HT-29 (cell line): Measurements from ENCODE around the gene SERPINA5. TPM values are rescaled to one million over a fixed set of nuclear protein-coding genes. Genes with fewer than 3 reads are reported as not detected.

ENCODE experiments used
- DNase-seq: peaks from one replicate; pipeline ENCODE4 v3.0.0-alpha.2; 2015; ENCODE audit warnings: low spot score
- total RNA-seq: library from RNA; depleted of rRNA; stranded (reverse); fragments of >200 nt; shearing (Covaris generic); gene quantifications from 2 replicates; pipeline ENCODE4 v1.2.3, GENCODE V29; 2014; rRNA removed

The SERPINA5 gene, protein sequence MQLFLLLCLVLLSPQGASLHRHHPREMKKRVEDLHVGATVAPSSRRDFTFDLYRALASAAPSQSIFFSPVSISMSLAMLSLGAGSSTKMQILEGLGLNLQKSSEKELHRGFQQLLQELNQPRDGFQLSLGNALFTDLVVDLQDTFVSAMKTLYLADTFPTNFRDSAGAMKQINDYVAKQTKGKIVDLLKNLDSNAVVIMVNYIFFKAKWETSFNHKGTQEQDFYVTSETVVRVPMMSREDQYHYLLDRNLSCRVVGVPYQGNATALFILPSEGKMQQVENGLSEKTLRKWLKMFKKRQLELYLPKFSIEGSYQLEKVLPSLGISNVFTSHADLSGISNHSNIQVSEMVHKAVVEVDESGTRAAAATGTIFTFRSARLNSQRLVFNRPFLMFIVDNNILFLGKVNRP
- 4.9 and 7.9 TPM in 2 replicates for total RNA-seq

DNA sequence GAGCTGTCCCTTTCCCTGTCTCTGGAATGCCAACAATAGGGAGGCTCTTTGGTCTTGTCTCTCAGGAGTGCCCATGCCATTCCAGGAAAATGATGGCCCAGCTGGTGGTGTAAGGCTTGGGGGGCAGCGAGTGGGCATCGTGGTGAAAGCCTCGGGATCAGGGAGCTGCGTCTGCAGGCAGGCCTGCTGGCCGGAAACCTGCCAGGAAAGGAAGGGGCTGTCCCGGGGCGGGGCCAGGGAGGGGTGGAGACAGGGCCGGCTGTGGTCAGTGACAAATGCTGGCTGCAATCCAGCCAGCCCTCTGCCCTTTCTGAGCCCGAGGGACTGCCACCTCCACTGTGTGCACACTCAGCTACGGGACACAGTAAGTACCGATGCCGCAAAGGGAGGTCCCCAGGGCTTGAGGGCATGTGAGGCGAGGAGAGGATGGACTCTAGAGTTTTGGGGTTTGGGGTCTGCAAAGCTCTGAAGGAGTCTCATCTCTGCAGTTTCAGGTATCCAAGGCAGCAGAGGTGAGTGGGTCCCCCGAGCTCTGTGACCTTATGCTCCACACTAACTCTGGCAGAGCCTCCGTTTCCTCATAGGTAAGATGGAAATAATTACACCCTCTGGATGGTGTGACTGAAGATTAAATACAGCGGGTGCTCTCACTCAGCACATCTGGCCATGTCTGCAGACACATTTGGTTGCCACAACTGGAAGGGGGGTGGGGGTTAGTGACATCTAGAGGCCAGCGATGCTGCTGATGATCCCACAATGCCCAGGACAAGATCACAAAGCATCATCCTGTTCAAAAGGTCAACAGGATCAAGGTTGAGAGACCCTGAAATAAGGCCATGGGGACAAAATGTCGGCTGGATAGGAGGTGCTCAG is at the start of gene SERPINA5:
Gene SERPINA5 (plus strand): TSS at position 300 of the 873 bp plus-strand sequence. CDS start 5,937 bp downstream, outside the sequence.
- peak; percentile 76 for DNase-seq

DNA sequence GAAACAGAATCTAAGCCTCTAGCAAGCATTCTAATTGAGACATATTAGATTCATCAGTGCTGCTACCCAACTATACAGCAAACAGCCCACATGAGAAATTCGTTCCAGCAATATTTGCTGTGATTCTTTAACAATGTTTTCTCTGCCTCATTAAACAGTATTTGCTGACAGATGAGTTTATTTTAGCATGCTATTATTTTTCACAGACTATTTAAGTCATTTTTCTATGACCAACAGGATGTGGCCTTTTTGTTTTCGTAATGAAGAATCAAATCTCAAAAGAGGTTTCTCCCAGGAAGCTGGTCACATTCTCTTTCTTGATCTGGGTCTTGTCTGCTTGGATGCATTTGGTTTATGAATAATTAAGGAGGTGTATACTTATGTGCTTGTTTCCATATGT is 48.8 kb upstream of the SERPINA5 start:
- no peak for DNase-seq

DNA sequence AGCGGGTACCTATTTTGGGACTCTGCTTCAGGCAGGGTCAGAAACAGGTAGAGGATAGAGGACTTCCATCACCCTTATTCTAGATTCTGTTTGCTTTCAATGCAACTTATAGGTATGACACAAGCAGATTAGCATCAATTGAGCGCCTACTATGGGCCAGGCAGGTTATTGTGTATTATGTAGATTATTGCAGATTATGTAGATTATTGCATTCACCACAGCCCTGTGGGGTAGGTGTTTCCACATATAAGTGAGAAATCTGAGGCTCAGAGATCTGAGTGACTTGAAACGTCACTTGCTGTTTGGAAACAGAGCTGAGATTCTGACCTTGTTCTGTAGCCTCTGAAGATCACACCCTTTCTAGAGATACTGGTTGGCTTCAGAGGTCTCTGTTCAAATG is 45.7 kb upstream of the SERPINA5 start:
- DNase-seq, result no peak

DNA sequence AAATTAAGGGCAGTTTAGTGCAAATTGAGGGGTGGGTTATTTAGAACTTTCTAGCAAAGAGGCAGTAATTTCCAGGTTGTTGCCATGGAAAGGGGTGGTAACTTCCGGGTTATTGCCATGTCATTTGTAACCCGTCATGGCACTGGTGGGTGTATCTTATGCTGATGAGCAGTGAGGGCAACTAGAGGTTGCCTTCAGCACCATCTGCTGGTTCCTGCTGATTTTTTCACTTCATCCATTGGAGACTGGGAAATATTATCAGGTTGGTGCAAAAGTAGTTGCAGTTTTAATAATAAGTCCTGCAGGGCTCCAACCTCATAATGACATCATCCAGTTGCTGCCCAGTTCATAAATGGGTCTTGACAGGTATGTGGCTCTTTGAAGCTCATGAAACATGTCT is 44.4 kb upstream of the SERPINA5 start:
- DNase-seq, result peak; percentile 51

DNA sequence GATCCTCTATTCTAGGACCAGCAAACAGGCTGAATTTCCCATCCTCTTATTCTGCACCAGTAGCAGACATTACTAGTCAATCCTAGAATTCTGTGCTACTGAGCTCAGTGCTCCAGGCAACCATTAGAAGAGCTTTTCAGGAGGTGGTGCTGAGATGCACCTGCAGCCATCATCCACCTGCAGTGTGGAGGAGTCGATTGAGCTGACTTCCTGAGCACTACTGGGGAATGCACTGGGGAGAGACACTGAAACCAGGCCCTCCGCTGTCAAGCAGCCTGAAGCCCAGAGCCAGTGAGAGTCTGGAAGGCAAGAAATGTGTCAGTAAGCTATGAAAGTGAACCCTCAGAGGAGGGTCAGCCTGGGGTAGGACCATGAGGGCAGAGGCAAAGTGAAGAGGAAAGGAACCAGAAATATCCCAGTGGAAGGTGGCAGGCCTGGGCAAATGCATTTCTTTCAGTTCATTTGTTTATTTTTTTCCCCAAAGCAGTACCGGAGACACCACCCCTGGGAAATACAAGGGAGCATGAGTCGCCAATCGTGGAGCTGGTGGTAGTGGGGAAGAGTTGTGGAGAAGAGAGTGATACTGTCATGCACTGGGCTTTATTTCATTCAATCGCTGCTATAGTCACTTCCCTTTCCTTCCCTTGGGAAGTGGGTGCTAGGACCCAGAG is 43.0 kb upstream of the SERPINA5 start:
- no peak for DNase-seq

DNA sequence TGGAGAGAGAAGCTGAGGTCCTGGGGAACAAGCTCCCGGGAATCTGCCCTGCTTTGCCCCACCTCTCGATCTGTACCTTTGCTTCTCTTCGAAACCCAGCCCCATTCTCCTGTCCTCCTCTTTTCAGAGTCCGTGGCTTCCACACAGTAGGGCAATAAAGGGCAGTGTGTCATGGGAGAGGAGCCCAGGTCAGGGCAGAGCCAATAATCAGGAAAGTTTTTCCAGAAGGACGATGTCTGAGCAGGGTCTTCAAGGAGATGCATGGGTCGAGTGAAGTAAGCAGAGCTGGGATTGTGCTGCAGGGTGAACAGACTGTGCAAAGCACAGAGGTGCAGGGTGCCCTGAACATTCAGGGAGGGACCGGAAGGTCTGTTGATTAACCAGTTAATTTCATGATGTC is 42.0 kb upstream of the SERPINA5 start:
- no peak for DNase-seq

DNA sequence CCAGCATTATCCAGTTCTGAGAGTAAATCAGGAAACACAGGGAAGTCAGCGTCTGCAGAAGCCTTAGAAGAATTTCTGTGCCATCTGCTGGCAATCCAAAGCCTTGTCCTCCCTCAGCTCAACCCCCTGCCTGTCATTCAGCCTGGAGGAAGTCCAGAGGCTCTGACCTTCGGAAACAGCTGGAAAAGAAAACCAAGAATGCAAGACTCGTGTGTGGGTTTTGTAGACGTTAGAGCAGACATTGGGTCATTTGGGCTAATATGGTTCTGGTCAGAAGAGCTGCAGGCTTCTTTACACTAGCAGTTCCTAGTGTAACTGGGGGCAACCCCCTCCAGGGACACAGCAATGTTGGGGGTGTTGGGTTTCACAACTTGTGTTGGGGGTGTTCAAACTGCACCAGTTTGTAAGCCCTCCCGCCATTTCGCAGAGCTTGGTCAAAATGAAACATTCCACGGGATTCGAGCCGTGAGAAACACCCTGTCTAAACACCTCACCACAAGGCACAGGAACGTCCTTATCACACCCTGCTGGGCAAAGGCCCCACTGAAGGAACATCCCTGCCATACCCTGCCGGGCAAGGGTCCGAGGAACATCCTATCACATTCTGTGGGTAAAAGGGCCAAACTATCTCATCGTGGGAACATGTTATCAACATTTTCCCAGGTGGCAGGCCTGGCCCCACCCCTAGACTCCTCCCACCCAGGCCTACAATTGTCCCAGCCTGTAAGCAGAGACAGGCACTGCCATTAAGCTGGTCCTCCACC is 41.0 kb upstream of the SERPINA5 start:
- DNase-seq, result no peak

DNA sequence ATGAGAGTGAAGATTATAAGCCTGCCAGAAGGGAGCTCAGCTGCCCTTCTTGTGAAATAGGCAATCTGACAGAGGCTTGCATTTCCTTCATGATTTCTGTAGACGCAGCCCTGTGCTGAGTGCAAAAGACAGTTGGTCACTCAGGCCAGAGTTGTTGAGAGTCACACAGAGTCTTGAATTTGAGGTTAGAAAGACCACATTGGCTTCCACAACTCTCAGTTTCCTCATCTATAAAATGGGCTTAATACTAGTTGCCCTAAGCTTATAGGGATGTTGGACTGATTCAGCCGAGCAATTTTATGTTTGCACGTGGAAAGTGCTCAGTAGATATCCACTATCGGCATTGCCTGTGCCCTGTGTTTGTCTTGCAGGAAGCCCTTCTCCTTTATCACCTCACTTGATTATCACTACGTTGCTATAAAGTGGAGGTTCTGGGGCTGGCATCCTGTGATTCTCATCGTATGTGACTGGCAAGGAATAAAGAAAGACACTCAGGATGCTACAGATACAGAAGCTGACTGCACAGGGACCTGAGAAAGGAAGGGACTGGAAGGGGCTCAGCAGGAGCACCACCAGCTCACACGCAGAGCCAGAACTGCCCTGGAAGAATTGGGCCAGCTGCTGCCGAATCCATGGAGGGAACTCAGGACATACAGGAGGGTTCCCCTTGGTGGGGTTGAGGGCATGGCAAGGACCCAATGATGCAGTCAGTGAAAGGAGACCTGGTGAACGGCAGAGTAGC is 39.8 kb upstream of the SERPINA5 start:
- no peak for DNase-seq

DNA sequence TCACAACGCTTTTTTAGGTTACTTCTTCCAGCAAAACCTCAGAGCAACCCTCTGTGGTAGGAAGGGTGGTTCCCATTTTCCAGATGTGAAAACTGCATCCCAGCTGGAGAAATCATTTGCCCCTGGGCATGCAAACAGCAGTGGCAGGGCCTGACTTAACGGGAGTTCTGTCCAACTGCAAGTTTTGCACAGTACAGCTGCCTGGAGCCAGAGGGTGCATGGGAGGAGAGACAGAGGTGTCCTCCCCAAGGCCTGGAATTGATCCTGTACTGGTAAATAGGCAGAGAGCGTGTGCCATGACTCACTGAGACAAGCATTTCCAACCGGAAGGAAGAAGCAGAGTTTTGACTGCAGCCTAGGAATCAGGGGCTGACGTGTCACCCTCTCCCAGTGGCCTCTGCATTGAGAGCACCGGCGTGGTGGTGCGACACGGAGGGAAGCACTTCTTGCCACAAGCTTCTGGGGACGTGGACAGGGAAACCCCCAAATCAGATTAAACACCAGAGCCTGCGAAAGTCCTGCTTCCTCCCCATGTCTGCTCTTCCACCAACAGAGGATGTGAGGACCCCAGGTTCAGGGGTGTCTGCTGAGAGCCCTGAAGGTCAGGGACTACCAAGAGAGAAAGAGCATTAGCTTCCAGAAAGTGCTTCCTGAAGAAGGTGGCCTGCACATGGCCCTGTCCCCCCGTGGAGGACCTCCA is 39.0 kb upstream of the SERPINA5 start:
- DNase-seq, result no peak

DNA sequence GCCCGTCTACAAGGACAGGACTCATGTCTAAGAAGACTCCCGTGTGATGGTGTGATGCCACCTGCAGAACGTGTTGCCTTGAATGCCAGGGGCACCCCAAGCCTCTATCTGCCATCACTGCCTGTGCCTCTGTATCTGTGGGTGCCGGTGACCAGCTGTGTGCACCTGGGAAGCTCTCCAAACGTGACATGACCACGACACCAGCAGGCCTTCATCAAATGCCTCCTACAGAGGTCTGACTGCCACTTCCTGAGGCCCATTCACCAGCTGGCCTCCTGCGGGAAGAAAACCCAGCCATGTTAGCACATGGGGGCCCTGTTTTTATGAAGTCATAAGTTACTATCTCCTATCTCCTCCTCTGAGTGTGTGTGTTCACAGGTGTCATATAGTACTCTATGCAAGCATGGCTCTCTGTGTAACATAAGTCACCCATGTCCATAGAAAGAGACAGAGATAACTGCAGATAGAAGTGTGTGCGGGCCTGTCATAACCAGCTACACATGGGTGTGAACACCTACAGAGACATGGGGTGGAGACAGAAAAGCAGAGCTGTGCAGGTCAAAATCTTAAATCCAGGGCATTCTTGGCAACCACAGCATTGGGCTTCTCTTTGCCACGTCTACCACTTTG is 38.3 kb upstream of the SERPINA5 start:
- no peak for DNase-seq

DNA sequence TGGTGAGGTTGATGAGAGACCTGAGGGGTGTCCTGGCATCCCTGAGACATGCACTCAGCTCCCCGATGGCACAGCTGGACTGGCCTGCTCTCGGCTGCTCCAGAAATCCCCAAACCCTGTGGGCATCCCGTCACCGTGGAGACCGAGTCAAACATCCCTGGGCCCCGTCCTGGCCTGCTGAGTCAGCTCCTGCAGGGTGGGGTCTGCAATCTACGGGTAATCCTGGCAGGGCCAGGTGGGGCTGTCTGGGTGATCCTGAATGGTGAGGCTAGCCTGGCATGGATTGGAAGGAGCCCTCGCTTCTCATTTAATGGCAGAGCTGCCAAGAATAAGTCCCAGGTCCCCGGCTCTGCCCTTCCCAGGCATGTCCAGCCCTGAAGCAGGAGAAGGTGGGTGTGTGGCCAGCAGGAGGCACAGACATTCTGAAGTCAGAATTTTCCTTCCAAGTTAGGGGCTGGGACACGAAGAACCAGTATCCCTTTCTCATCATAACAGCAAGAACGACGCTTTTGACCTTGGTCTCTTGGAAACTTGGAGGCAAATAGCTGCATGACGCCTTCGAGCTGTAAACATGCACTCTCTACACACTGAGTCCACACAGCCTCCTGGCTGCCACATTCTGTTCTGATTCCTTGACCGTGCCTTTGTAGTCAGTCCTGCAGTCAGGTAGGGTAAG is 37.6 kb upstream of the SERPINA5 start:
- no peak for DNase-seq

DNA sequence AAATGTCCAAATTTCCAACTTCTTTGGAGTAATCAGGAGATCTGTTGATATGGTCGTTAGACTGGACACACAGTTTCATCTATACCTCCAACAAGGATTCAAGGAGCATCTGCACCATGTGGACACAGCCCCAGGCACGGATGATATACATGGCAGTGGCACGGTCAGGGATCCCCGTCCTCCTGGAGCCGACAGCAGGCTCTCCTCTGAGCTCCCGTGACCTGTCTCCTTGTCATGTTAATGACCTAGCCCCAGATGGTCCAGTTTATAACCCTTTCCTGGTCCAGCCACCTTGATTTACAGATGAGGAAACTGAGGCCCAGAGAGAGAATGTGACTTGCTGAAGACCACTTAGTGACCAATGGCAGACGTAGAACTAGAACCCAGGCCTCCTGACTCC is 36.5 kb upstream of the SERPINA5 start:
- DNase-seq, result no peak

DNA sequence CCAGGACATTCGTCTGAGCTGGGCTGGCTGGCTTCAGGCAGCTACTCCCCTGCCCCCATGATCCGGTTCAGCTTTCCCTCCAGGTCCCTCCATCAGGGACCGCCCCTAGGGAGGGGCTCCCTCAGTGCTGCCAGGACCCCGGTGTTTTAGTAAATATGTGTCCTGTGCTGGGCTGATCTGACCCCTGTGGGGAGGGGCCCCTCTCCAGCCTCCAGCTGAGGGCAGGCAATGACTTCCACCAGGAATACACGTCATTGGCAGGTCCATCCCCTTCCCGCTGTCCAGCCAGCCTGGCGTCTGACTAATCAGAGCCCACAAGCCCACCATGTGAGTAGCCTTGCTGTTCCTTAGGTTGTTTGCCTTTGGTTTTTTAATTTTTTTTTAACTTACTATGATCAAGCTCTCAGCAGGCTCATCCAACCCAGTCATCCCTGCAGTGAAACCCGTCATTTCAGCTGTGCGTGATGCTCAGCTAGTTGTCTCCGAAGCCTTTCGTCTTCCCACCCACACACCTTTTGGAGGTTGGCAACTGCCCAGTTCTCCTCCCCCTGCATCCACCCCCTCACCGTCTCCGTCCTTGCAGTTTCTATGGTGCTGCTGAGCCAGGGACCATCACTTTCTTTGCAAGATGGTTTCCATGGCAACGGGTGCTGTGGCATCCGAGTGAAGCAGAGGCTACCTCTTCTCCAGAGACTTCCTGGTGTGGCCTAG is 35.9 kb upstream of the SERPINA5 start:
- DNase-seq, result no peak

DNA sequence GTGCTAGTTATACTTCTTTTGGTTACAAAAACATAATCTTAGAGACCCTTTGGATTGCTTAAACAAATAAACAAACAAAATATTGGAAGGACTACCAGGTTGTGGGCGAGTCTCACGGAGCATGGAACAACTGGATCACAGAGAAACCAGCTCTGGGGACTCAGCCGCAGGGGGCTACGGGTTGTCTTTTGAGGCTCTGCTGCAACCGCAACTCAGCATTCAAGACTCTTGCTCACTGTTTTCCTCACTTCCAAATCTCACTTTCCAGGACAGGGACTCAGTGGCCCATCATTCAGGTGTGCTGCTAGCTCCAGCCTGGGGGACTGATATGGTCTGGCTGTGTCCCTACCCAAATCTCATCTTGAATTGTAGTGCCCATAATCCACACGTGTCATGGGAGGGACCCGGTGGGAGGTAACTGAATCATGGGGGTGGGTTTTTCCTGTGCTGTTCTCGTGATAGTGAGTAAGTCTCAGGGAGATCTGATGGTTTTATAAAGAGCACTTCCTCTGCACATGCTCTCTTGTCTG is 34.0 kb upstream of the SERPINA5 start:
- no peak for DNase-seq

DNA sequence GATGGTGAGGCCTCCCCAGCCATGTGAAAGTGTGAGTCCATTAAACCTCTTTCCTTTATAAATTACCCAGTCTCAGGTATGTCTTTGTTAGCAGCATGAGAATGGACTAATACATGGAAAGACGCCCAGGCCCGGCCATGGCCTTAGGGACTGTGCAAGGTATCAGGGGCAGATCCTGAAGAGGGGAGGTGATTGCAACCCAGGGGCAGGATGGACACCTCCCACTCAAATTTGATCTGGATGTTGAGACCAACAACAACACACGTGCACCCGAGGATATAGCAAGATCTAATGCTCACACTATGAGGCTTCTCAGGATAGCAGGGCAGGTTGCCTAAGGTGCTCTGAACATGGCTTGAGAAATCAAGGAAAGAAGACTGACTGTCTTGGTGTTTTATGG is 33.5 kb upstream of the SERPINA5 start:
- DNase-seq, result no peak

DNA sequence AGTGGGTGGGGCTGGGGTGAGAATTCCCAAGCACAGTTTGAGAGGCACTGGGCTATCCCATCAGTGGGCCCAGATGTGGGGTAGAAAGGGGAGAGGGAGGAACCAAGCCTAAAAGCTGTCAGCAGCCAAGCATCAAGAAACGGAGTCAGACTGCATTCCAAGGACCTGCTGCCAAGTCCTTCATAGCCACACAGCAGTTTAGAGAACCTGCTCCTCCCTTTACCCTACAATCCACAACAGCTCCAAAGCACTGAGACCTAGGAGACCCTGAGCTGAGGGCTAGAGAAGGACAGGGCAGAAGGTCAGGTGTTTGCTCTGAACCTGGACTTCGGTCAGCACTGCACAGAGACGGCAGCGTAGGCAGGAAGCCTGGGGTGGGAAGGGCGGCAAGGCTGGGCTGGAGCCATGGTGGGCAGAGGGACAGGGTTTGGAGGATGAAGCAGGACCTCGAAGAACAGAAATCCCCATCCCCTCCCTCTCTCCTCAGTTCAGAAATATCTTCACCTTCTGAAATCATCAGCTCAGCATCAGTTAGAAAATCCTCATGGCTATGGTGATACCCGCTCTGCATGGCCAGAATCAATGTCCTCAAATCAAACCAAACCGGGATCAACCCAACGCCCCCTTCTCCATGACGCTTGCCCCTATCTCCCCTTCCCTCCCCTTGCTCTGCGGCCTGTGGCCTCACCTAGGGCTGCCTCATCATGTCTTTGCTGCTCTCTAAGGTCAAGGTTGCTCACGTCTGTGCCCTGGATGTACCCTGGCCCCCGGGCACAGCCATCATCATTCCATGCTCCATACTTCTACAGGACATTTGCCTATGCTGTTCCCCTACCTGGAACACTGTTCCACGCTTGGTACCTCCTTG is 32.9 kb upstream of the SERPINA5 start:
- no peak for DNase-seq
